Measurements from ENCODE around the gene C19orf18. TPM values are rescaled to one million over a fixed set of nuclear protein-coding genes. Genes with fewer than 3 reads are reported as not detected.
A peak's percentile ranks its signal among the peaks of the same experiment; 100 is the strongest.

C19orf18 gene
- total RNA-seq, 1 donor from 2014 or later: 1.0 TPM

- H3K27me3 Mint-ChIP-seq: no peaks in the 10 kb centered on the region
These were observed 26.8 kb downstream of the C19orf18 start, which contains the start of gene ZNF256 for GRCh38 chr19:57947419-57948134. Gene ZNF256 (minus strand): TSS chr19:57947706. CDS start chr19:57947474, 232 bp downstream.

GRCh38 chr19:57947088-57947418 lies 27.3 kb downstream of the C19orf18 start:
- no peak for TF ChIP-seq CTCF (conservative IDR thresholded peaks at IDR 0.05)
- Mint-ChIP-seq H3K9me3 (peaks cover 22% of the 10 kb centered on the region), H3K36me3 (peaks cover 44% of the 10 kb centered on the region), H3K4me1 (ENCODE audit: unreplicated experiment) (peaks cover 18% of the 10 kb centered on the region), H3K27me3 (no peaks in the 10 kb centered on the region), H3K27ac (no peak overlapping the region), H3K4me3 (peak overlapping the region; percentile 98)
- DNase-seq (ENCODE audit: extremely low spot score, unreplicated experiment): no peak

More at GRCh38 chr19:57947419-57948134, 26.8 kb downstream of the C19orf18 start, which contains the start of gene ZNF256:
- TF ChIP-seq CTCF (conservative IDR thresholded peaks at IDR 0.05): peak; percentile 78
- Mint-ChIP-seq H3K27ac (peak within 1 kb of the TSS; percentile 95), H3K36me3 (peaks cover 38% of the 10 kb centered on the region), H3K4me3 (peak within 1 kb of the TSS; percentile 98), H3K4me1 (ENCODE audit: unreplicated experiment) (peaks cover 18% of the 10 kb centered on the region), H3K9me3 (peaks cover 18% of the 10 kb centered on the region)
- DNase-seq (ENCODE audit: extremely low spot score, unreplicated experiment): peak; percentile 97

GRCh38 chr19:57946316-57946715 lies 28.0 kb downstream of the C19orf18 start:
- TF ChIP-seq CTCF (conservative IDR thresholded peaks at IDR 0.05): no peak
- H3K27ac Mint-ChIP-seq: peak overlapping the region; percentile 30
- peak overlapping the region; percentile 98 for H3K4me3 Mint-ChIP-seq
- no peaks in the 10 kb centered on the region for H3K27me3 Mint-ChIP-seq
- peaks cover 27% of the 10 kb centered on the region for H3K9me3 Mint-ChIP-seq
- peaks cover 51% of the 10 kb centered on the region for H3K36me3 Mint-ChIP-seq
- DNase-seq (ENCODE audit: extremely low spot score, unreplicated experiment): no peak
- H3K4me1 Mint-ChIP-seq (ENCODE audit: unreplicated experiment): peaks cover 18% of the 10 kb centered on the region

- no peaks in the 10 kb centered on the region for H3K27me3 Mint-ChIP-seq
These were observed 32.7 kb downstream of the C19orf18 start for GRCh38 chr19:57941593-57941992.

GRCh38 chr19:57935731-57936130 lies 38.6 kb downstream of the C19orf18 start:
- no peak for TF ChIP-seq CTCF (conservative IDR thresholded peaks at IDR 0.05)
- Mint-ChIP-seq H3K27ac (no peak overlapping the region), H3K4me3 (peak overlapping the region; percentile 97), H3K9me3 (peaks cover 31% of the 10 kb centered on the region), H3K27me3 (no peaks in the 10 kb centered on the region), H3K36me3 (peaks cover 69% of the 10 kb centered on the region), H3K4me1 (ENCODE audit: unreplicated experiment) (peaks cover 11% of the 10 kb centered on the region)
- no peak for DNase-seq (ENCODE audit: extremely low spot score, unreplicated experiment)

More at GRCh38 chr19:57941593-57941992, 32.7 kb downstream of the C19orf18 start:
- Mint-ChIP-seq H3K27ac (no peak overlapping the region), H3K36me3 (peaks cover 76% of the 10 kb centered on the region), H3K4me3 (no peak overlapping the region), H3K4me1 (ENCODE audit: unreplicated experiment) (peaks cover 10% of the 10 kb centered on the region), H3K9me3 (peaks cover 34% of the 10 kb centered on the region)
- DNase-seq (ENCODE audit: extremely low spot score, unreplicated experiment): no peak
- no peak for TF ChIP-seq CTCF (conservative IDR thresholded peaks at IDR 0.05)

All from type B pancreatic cell (in vitro differentiated cells).